Pulmonary artery endothelial cell (primary cell): Measurements from ENCODE around the gene THTPA. TPM values are rescaled to one million over a fixed set of nuclear protein-coding genes. Genes with fewer than 3 reads are reported as not detected.

Experiments
- DNase-seq: peaks from one replicate; pipeline ENCODE4 v3.0.0-alpha.2; 2011; ENCODE audit warnings: low read depth, low spot score
- total RNA-seq: library from RNA; depleted of rRNA; stranded (reverse); fragments of >200 nt; gene quantifications from 2 replicates; pipeline ENCODE4 v1.2.3, GENCODE V29; 2014

The THTPA gene
- total RNA-seq, 1 donor from 2014 or later, result 12.2 TPM

DNA sequence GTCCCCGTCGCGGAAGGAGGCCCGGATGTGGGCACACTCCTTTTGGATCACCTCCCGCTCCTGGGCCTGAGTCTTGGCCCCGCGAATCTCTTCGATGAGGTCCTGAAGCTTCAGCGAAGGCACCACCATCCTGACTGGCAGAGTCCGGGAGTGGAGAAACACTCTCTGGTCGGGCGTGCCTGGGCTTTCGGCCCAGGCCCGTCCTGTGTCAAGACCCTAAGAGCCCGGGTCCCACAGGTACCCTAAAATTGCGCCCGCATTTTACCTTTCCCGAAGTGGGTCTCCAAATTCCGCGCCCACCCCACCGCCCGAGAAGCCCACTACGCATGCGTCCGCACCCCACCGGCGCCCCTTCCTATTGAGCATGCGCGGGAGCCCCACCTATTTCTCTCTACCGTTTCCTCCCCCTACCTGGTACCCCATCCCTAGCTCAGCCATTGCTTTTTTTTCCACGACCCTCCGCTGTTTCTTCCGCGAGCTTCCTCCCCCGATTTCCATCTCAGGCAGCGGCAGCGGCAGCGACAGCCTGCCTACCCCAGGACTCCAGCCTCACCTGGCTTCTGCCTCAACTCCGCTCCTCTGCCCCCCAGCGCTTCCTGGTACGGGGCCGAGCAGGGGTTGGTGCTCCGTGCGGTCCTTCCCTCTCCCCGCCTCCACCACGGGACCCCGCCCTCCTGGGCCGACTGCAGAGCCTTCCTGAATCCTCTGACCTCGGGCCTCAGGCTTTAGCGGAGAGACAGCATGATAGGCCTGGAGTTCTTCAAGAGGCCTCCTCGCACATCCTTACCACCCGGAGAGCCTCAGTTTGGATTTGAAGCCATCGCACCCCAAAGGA, 11.3 kb downstream of the THTPA start, which contains the start of gene AP1G2:
Gene AP1G2 (minus strand): TSS at position 606 of the 835 bp plus-strand sequence. CDS start 477 bp downstream, at position 129.
- DNase-seq, result no peak

GRCh38 chr14:23568021-23568599, 12.0 kb downstream of the THTPA start:
- no peak for DNase-seq

GRCh38 chr14:23568600-23569331, 12.7 kb downstream of the THTPA start:
- DNase-seq, result no peak

DNA sequence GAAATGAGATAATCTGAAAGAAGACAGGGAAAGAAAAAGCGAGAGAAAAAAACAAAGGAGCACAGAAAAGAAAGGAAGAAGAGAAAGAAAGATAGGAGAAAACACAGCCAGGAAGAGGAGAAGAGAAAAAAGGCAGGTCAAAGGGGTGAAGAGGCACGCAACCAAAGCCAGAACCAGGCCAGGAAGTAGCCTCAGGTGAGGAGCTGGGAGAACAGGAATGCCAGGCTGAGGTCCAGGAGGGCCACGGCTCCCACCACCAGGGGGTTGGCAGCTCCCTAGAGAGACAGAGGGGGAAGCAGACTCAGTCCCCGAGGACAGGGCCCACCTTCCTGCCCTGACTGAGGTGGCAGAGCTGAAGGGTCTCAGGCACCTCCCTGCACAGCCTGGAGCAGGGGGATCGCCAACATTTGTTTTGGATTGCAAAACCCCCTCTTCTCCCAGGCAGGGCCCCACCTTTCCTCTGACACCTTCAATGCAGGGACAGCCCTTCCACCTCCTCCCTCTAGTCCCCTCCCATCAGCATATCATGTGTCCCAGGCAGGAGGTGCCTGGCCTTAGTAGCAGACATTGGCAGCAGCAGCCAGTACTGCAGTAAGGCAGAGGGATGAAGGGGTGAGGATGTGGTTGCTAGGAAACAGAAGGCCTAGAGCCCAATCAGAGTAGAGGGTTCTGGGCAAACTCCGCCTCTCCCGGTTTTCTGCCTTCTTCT, 13.5 kb downstream of the THTPA start:
- no peak for DNase-seq

GRCh38 chr14:23570806-23571483, 14.9 kb downstream of the THTPA start:
- no peak for DNase-seq

DNA sequence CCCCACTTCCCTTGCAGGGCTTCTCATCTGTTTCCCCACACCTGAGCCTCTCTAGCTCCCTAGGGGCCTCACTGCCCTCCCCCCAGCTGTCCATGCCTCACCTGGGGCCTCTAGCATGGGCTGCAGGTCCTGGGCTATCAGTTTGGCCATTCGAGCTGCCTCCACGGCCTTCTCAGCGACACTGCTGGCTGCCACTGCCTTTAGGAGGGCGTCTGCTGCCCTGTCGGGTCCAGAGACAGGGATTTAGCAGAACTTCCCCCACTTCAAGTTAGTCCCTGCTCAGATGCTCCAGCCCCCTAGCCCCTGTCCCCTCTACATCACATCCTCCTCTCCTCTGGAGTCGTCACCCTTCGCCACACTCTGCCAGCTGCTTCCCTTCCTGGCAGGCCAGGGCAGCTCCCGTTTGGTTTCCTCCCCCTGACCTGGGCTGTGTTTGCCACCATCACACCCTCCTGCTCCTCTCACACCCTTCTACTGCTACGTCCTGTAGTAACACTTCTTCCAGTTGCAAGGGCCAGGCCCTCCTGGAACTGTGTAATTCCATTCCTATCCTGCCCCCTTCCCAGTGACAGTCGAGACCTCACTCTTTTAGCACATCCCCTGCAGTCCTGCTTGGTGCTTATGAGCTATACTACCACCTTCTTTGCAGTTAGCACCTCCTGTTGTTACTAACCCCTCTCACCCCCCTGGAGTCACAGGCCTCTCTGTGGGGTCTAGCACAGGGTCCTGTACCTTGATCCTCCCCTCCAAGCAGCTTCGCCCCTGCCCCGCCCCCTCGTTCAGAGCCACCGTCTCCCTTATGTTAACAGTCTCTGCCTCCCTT, 15.8 kb downstream of the THTPA start:
- no peak for DNase-seq

DNA sequence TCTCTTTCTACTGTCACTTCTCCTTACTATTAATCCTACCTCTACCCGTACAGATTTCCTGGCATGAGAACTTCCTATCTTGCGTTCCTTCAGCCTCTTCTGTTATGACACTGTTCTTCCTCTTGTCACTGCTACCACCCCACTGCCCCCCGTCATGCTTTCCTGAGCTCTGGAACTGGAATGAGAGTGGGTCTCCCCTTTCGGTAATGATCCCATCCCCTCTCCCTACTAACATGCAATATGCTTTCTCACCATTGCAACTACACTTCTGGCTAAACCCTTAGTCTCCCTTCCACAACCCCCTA, 16.4 kb downstream of the THTPA start:
- DNase-seq, result no peak

GRCh38 chr14:23572836-23573235, 16.8 kb downstream of the THTPA start:
- no peak for DNase-seq

- DNase-seq, result no peak
Observed at GRCh38 chr14:23573384-23574015, 17.4 kb downstream of the THTPA start.

DNA sequence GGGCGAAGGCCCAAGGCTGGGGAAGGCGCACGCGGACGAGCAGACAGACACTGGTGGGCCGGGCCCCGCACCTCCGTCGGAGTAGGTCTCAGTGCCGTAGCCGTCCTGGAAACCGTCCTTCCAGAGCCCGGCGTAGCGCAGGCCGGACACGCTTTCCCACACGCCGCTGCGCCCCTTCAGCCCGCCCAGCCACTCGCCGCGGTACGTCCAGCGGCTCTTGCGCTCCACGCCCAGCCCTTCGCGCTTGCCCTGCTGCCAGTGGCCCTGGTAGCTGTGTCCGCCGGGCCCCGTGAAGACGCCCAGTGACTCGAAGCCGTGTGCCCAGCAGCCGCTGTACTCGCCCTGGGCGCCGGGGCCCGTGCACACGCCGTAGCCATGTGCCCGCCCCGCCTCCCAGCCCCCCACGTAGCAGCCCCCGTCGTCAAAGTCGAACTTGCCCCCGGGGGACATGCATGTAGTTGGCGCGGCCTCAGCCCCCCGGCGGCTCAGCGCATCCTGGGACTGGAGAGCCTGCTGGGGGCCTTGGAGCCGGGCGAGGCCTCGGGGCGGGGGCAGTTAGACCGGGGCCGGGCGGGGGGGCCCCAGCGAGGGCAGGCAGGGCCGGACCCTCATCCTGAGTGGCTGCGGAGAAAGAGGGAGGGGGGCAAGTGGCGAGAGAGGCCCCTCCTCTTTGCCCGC, 21.1 kb downstream of the THTPA start:
- DNase-seq, result no peak

- DNase-seq, result no peak
Observed at GRCh38 chr14:23577710-23578392, 21.8 kb downstream of the THTPA start.

- no peak for DNase-seq
Observed at GRCh38 chr14:23578560-23579310, 22.7 kb downstream of the THTPA start, which contains the start of gene JPH4. Gene JPH4 (minus strand): TSS chr14:23578790. CDS start chr14:23577453, 1,337 bp downstream.

- DNase-seq, result no peak
Observed at GRCh38 chr14:23579311-23579630, 23.2 kb downstream of the THTPA start.

- no peak for DNase-seq
Observed at GRCh38 chr14:23579739-23580138, 23.7 kb downstream of the THTPA start.

DNA sequence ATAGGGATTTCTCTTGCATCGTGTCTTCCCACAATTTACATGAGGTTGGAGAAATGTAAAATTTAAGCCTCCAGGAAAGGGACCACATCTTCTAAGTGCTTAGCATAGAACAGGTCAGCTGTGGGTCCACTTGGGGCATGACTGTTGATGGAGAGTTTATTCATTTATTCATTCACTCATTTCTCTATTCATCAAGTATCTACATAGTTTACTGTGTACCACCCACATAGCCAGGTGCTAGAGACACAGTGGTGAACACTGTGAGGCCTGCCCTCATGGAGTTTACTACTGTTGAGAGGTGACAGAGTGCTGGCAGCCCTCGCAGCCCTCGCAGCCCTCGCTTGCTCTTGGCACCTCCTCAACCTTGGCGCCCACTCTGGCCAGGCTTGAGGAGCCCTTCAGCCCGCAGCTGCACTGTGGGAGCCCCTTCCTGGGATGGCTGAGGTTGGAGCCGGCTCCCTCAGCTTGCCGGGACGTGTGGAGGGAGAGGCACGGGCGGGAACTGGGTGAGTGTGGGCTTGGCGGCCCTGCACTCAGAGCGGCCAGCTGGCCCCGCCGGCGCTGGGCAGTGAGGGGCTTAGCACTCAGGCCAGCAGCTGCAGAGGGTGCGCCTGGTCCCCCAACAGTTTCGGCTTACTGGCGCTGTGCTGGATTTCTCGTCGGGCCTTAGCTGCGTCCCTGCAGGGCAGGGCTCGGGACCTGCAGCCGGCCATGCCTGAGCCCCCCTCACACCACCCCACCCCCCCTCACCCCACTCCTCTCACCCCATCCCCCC, 24.3 kb downstream of the THTPA start:
- DNase-seq, result no peak

DNA sequence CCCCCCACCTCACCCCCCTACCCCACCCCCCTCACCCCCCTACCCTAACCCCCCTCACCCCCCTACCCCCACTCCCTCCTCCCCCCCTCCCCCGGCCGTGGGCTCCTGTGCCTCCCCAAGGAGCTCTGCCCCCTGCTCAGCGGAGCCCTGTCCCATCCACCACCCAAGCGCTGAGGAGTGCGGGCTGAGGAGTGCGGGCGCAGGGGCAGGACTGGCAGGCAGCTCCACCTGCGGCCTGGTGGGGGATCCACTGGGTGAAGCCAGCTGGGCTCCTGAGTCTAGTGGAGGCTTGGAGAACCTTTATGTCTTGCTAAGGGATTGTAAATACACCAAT, 24.8 kb downstream of the THTPA start:
- no peak for DNase-seq
